HG02623 (cell line): Measurements from ENCODE around the gene ERLIN1.
"Not testable (repeated sequence)": the region's sequence is repeated elsewhere in the genome, so short reads cannot be mapped to it uniquely, and the experiment has no call there.

ENCODE experiments used
- ATAC-seq: cut with Tn5 transposase; IDR thresholded peaks from one replicate; pipeline ENCODE4 v1.9.1; 2021; ENCODE audit warnings: moderate library complexity; ENCODE audit not compliant: unreplicated experiment

The ERLIN1 gene

GRCh38 chr10:100138921-100139496, 46.8 kb downstream of the ERLIN1 start:
- no peak for ATAC-seq

GRCh38 chr10:100135486-100135885, 50.3 kb downstream of the ERLIN1 start:
- ATAC-seq: no peak

- no peak for ATAC-seq
Measured at GRCh38 chr10:100133801-100134200, 52.0 kb downstream of the ERLIN1 start.

- ATAC-seq: no peak
Measured at GRCh38 chr10:100132427-100132826, 53.4 kb downstream of the ERLIN1 start.

- ATAC-seq: no peak
Measured at GRCh38 chr10:100131571-100131970, 54.3 kb downstream of the ERLIN1 start.

GRCh38 chr10:100130831-100131230, 55.0 kb downstream of the ERLIN1 start:
- no peak for ATAC-seq

- ATAC-seq: no peak
Measured at GRCh38 chr10:100129424-100129823, 56.4 kb downstream of the ERLIN1 start.

- ATAC-seq: no peak
Measured at GRCh38 chr10:100128951-100129350, 56.9 kb downstream of the ERLIN1 start.

- not testable (repeated sequence) for ATAC-seq
Measured at GRCh38 chr10:100125335-100125734, 60.5 kb downstream of the ERLIN1 start.

- ATAC-seq: no peak
Measured at GRCh38 chr10:100124097-100124496, 61.7 kb downstream of the ERLIN1 start.

- no peak for ATAC-seq
Measured at GRCh38 chr10:100122780-100123179, 63.0 kb downstream of the ERLIN1 start.

- ATAC-seq: no peak
Measured at GRCh38 chr10:100120550-100120949, 65.3 kb downstream of the ERLIN1 start.

- no peak for ATAC-seq
Measured at GRCh38 chr10:100119726-100120125, 66.1 kb downstream of the ERLIN1 start.

- ATAC-seq: no peak
Measured at GRCh38 chr10:100114976-100115770, 70.7 kb downstream of the ERLIN1 start.

- ATAC-seq: no peak
Measured at GRCh38 chr10:100114460-100114859, 71.4 kb downstream of the ERLIN1 start.

GRCh38 chr10:100109670-100110069, 76.2 kb downstream of the ERLIN1 start:
- no peak for ATAC-seq

- ATAC-seq: no peak
Measured at GRCh38 chr10:100106865-100107264, 79.0 kb downstream of the ERLIN1 start.

- no peak for ATAC-seq
Measured at GRCh38 chr10:100104300-100104699, 81.5 kb downstream of the ERLIN1 start.

GRCh38 chr10:100103581-100103980, 82.2 kb downstream of the ERLIN1 start:
- no peak for ATAC-seq

- no peak for ATAC-seq
Measured at GRCh38 chr10:100101192-100102076, 84.4 kb downstream of the ERLIN1 start.

- no peak for ATAC-seq
Measured at GRCh38 chr10:100100651-100101184, 85.1 kb downstream of the ERLIN1 start.
